Pancreas (tissue), 10 donors: ENCODE measurements around the gene RHO. TPM values are rescaled to one million over a fixed set of nuclear protein-coding genes. Genes with fewer than 3 reads are reported as not detected.
A peak's percentile ranks its signal among the peaks of the same experiment; 100 is the strongest.

Experiments
- ATAC-seq, 4 donors: fragments of 200-7000 bp; cut with Tn5 transposase; one replicate each; pipeline versions ENCODE4 v1.8.0 to v1.9.1; 2020; ENCODE audit warnings: mild to moderate bottlenecking in 4 of 4, moderate library complexity in 4 of 4
- DNase-seq, 6 donors: peaks; one replicate each; pipeline ENCODE4 v3.0.0-alpha.2; 2020
- FAIRE-seq: peaks from 2 replicates; lab custom pipeline; 2012; peaks lifted over from hg19 to GRCh38; lab: Jason Lieb, UNC
- H3K27ac ChIP-seq, 4 donors: fragments of 200-600 bp; sonication (generic); 1 replicate in 3 of 4; 2 replicates in 1 of 4; pipeline versions ENCODE4 v1.5.0 to v1.8.0; 2020
- H3K27me3 ChIP-seq, 4 donors: fragments of 200-600 bp; one replicate each; pipeline ENCODE4 v1.8.0; 2021
- H3K36me3 ChIP-seq, 3 donors: fragments of 200-600 bp; sonication (generic) in 1 of 3; one replicate each; pipeline versions ENCODE4 v1.5.0 to v1.8.0; 2020 to 2021
- H3K4me1 ChIP-seq, 3 donors: fragments of 200-600 bp; one replicate each; pipeline ENCODE4 v1.8.0; 2021
- H3K4me3 ChIP-seq, 4 donors: fragments of 200-600 bp; sonication (generic) in 2 of 4; one replicate each; pipeline versions ENCODE4 v1.5.0 to v1.8.0; 2020 to 2021
- H3K9me3 ChIP-seq, 4 donors: fragments of 200-600 bp; one replicate each; pipeline ENCODE4 v1.8.0; 2021
- WGBS, 2 donors: extraction: QIAGEN DNeasy Blood & Tissue Kit; methylation state at CpG; one replicate each; pipeline ENCODE4 v1.1.7; 2013; 5-methylcytosine and 5-hydroxymethylcytosine counted together
- intact Hi-C, 3 donors: fragments of 100-400 bp; cut with DNase I; formaldehyde crosslinking; loops; one replicate each; pipeline versions ENCODE4 v1.11.1 to v1.14.2; 2022
- polyA plus RNA-seq, 2 donors: library from polyadenylated mRNA; stranded (reverse); fragments of 200-250 nt; gene quantifications; one replicate each; pipeline ENCODE4 v1.2.3, GENCODE V29; 2013
- total RNA-seq, 6 donors: library from RNA; stranded (reverse); fragmentation: NEBNext Ultra II Directional in 4 of 6; extraction: Animal tissue kit (Norgen Biotek cat#: 25700) in 4 of 6; gene quantifications; one replicate each; pipeline versions ENCODE4 v1.2.1 to v1.2.4, GENCODE V29; 2021 to 2023
- TF ChIP-seq, protein P1 (sequence below), 4 donors: fragments of 200-600 bp; sonication (generic) in 3 of 4; IDR thresholded peaks; one replicate each; pipeline versions ENCODE4 v1.5.0 to v1.8.0; 2021; ENCODE audit warnings: antibody characterized with exemption in 4 of 4
- donor health status: healthy with polysubstance abuse.
- donor health status: DM: no; HTN: no; CAD: no; lungs with moderate emphysema.
- donor health status: DM: no; HTN: no; CAD: no.
- donor health status: control.
- donor health status: control.
- donor health status: Bipolar disorder and iron deficiency.
- donor health status: DM: yes; HTN: yes; CAD: no.
- donor health status: DM: no; HTN: no; CAD: no.
- donor health status: DM: no; HTN: no; CAD: no.
- donor health status: DM: yes; HTN: yes; CAD: no.

The RHO gene
- total and polyA plus RNA-seq, 8 donors: 0.05 TPM; not detected in 7

DNA sequence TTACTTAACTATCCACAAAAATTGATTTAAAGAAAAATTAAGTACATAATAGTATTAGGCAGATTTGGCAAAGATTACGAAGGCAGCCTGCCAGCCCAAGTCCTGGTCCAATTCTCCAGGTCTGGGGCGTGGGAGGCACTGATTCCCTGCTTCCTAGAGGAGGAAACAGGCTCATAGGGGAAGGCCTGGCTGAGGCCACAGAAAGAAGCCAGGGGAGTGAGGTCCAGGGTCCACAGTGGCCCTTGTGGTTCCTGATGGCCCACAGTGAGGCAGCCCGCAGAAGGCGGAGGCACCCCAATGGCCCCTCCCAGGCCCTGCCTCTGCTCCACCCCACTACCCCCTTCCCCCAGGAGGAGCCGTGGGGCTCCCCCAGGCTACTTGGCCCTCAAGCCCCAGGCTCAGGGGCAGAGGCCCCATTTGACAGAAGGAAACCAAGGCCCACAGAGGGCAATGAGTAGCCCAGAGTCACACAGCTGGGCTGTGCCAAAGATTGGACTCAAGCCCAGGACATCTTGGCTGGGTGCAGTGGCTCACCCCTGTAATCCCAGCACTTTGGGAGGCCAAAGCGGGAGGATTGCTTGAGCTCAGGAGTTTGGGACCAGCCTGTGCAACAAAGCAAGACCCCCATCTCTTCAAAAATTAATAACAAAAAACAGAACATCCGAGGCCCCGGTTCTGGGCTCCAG lies 35.6 kb downstream of the RHO start:
- Histone ChIP-seq H3K4me3 (no peak overlapping the region), H3K4me1 (no peaks in the 10 kb centered on the region), H3K27me3 (no peaks in the 10 kb centered on the region), H3K9me3 (no peaks in the 10 kb centered on the region), H3K36me3 (no peaks in the 10 kb centered on the region), H3K27ac (no peak overlapping the region)
- intact Hi-C loops: no loop called here
- ATAC-seq (no peak), FAIRE-seq (no peak), DNase-seq (peak in 1 of 6 donors; percentile 37)
- TF ChIP-seq, protein P1, sequence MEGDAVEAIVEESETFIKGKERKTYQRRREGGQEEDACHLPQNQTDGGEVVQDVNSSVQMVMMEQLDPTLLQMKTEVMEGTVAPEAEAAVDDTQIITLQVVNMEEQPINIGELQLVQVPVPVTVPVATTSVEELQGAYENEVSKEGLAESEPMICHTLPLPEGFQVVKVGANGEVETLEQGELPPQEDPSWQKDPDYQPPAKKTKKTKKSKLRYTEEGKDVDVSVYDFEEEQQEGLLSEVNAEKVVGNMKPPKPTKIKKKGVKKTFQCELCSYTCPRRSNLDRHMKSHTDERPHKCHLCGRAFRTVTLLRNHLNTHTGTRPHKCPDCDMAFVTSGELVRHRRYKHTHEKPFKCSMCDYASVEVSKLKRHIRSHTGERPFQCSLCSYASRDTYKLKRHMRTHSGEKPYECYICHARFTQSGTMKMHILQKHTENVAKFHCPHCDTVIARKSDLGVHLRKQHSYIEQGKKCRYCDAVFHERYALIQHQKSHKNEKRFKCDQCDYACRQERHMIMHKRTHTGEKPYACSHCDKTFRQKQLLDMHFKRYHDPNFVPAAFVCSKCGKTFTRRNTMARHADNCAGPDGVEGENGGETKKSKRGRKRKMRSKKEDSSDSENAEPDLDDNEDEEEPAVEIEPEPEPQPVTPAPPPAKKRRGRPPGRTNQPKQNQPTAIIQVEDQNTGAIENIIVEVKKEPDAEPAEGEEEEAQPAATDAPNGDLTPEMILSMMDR (IDR thresholded peaks at IDR 0.05): no peak
- 80 to 81% methylated on average over 8 of the region's 8 CpGs for WGBS, 2 donors

DNA sequence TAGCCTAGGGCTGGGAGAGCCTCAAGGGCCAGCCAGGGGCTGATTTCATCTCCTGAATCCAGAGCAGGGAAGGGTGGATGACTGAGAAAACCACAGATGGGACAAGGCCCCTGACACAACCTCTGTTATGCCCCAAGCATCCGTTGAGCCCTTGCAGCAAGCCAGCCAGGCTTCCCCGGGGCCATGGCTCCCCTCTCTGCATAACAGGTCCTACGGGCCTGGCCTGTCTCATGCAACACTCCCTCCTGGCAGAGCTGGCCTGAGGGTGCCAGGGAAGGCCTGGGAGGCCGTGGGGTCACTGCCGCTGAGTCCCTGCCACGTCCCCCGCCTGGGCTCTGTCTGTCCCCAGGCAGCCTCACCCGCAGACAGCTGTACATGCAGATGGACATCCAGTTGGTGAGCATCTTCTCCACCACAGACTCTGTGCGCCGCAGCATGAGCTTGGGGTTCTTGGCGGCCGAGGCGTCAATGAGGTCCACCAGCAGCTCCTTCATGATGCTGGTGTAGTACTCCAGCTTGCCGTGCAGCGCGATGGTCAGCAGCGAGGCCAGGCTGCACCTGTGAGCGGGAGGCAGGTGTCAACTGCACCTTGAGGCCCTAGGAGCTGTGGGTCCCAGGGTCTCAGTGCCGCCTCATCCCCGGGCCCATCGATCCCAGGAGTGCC lies 36.7 kb downstream of the RHO start:
- Histone ChIP-seq H3K36me3 (no peaks in the 10 kb centered on the region), H3K4me1 (no peaks in the 10 kb centered on the region), H3K27ac (no peak overlapping the region), H3K4me3 (no peak overlapping the region), H3K9me3 (no peaks in the 10 kb centered on the region), H3K27me3 (no peaks in the 10 kb centered on the region)
- DNase-seq (no peak), FAIRE-seq (no peak), ATAC-seq (no peak)
- WGBS, 2 donors: 94 to 96% methylated on average over 21 of the region's 21 CpGs
- TF ChIP-seq, protein P1 (IDR thresholded peaks at IDR 0.05): no peak
- intact Hi-C loops: no loop called here

DNA sequence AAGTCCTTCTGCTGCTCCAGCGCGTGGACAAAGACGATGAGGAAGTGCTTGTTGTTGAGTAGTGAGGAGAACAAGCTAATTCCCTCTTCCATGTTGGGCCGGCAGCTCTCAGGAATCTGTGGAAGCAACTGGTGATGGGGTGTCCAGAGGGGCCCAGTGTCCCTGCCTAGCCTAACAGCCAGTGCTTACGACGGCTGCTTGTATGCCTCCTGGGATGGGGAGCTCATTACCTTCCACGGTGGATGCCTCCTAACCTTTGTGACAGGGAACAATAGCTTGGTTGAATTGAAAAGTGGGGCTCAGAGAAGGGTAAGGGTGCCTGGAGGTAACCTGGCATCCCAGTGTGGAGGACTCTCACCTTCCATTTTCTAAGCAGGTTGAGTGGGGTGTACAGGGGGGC lies 37.5 kb downstream of the RHO start:
- Histone ChIP-seq H3K4me3 (no peak overlapping the region), H3K4me1 (no peaks in the 10 kb centered on the region), H3K9me3 (no peaks in the 10 kb centered on the region), H3K27ac (no peak overlapping the region), H3K36me3 (no peaks in the 10 kb centered on the region), H3K27me3 (no peaks in the 10 kb centered on the region)
- ATAC-seq (no peak), FAIRE-seq (no peak), DNase-seq (no peak)
- TF ChIP-seq, protein P1 (IDR thresholded peaks at IDR 0.05): no peak
- 92 to 96% methylated on average over 7 of the region's 7 CpGs for WGBS, 2 donors
- intact Hi-C loops: no loop called here

DNA sequence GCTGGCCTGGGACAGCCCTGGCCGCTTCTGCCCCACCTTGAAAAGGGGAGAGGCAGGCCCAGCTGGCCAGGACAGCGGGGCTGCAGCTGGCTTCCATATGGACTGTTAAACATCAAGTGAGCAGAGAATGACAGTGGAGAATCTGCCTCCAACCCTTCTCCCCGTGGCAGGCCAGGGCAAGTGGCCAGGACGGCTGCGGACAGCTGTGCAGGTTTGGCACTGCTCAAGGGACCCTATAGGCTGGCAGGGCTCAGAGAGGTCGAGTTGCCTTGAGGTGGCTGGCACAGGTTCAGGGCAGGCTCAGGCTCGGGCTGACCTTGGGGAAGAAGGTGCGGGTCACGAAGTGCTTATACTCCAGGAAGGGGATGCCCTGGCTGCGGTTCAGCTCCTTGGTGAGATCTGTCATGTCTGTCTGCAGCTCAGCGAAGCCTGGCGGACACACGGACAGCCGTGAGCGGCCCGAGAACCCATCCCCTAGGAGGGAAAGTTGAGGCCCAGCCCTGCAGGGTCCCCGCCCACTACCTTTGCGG lies 38.8 kb downstream of the RHO start:
- H3K36me3 ChIP-seq: no peaks in the 10 kb centered on the region
- no peaks in the 10 kb centered on the region for H3K4me1 ChIP-seq
- no peak for ATAC-seq
- FAIRE-seq: no peak
- intact Hi-C loops: no loop called here
- H3K4me3 ChIP-seq: no peak overlapping the region
- no peak for DNase-seq
- H3K9me3 ChIP-seq: no peaks in the 10 kb centered on the region
- 81% methylated on average over 18 of the region's 18 CpGs for WGBS, 2 donors
- TF ChIP-seq, protein P1 (IDR thresholded peaks at IDR 0.05): no peak
- no peak overlapping the region for H3K27ac ChIP-seq
- H3K27me3 ChIP-seq: no peaks in the 10 kb centered on the region

DNA sequence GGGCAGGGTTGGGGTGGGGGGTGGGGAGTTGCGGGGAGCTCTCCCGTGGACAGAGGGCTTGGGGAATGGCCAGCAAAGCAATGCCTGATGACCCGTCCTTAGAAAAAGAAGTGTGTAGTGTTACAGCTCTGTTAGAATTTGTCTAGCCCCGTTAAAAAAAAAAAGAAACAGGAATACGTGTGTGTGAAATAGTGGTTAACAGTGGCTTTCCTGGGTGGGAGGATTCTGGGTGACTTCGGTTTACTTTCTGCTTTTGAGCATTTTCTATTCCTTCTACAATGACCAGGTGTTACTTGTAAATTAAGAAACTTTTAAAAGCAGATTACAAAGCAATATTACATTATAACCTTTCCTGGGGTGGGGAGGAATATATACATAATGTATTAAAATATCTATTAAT lies 39.5 kb downstream of the RHO start:
- FAIRE-seq (no peak), DNase-seq (no peak), ATAC-seq (no peak)
- Histone ChIP-seq H3K27me3 (no peaks in the 10 kb centered on the region), H3K36me3 (no peaks in the 10 kb centered on the region), H3K4me1 (no peaks in the 10 kb centered on the region), H3K27ac (no peak overlapping the region), H3K4me3 (no peak overlapping the region), H3K9me3 (no peaks in the 10 kb centered on the region)
- 65 to 78% methylated on average over 5 to 6 of the region's 6 CpGs for WGBS, 2 donors
- intact Hi-C loops: no loop called here
- TF ChIP-seq, protein P1 (IDR thresholded peaks at IDR 0.05): no peak
